Mesothelial cell of epicardium (in vitro differentiated cells): ENCODE results near the gene SNX13. TPM values are rescaled to one million over a fixed set of nuclear protein-coding genes. Genes with fewer than 3 reads are reported as not detected.

Experiments used
- DNase-seq, 2 experiments: peaks; one replicate each; pipeline ENCODE4 v3.0.0; 2021; ENCODE audit warnings: low spot score in 2 of 2; ENCODE audit not compliant: unreplicated experiment in 2 of 2
- H3K27ac Mint-ChIP-seq: 2 replicates; pipeline ENCODE4 v1.8.0; 2021; ENCODE audit warnings: mixed read lengths
- H3K27me3 Mint-ChIP-seq: 2 replicates; pipeline ENCODE4 v1.8.0; 2021; ENCODE audit warnings: low read depth, mixed read lengths
- H3K36me3 Mint-ChIP-seq: 2 replicates; pipeline ENCODE4 v1.8.0; 2021; ENCODE audit warnings: mixed read lengths
- H3K4me1 Mint-ChIP-seq: 2 replicates; pipeline ENCODE4 v1.8.0; 2021; ENCODE audit warnings: mixed read lengths
- H3K4me3 Mint-ChIP-seq: 2 replicates; pipeline ENCODE4 v1.8.0; 2021; ENCODE audit warnings: mild to moderate bottlenecking, moderate library complexity, mixed read lengths
- H3K9me3 Mint-ChIP-seq: 2 replicates; pipeline ENCODE4 v1.8.0; 2021; ENCODE audit warnings: mixed read lengths
- CTCF ChIP-seq: fragments of 200-600 bp; sonication (generic); IDR thresholded peaks from one replicate; pipeline ENCODE4 v1.5.0; 2021; ENCODE audit warnings: antibody characterized with exemption; ENCODE audit not compliant: unreplicated experiment
- total RNA-seq: library from RNA; stranded (reverse); gene quantifications from 3 replicates; pipeline ENCODE4 v1.2.1, GENCODE V29; 2021

The SNX13 gene
- total RNA-seq, 1 donor from 2014 or later, result 57.1 TPM

- Mint-ChIP-seq H3K27ac (no peak overlapping the region), H3K9me3 (no peaks in the 10 kb centered on the region), H3K4me3 (no peak overlapping the region), H3K27me3 (no peaks in the 10 kb centered on the region), H3K4me1 (peaks cover 2% of the 10 kb centered on the region), H3K36me3 (no peaks in the 10 kb centered on the region)
- no peak for DNase-seq
- no peak for TF ChIP-seq CTCF
Measured at GRCh38 chr7:17928055-17928454, 12.2 kb downstream of the SNX13 start.

- Mint-ChIP-seq H3K9me3 (peaks cover 10% of the 10 kb centered on the region), H3K27me3 (no peaks in the 10 kb centered on the region), H3K4me3 (no peak overlapping the region), H3K27ac (no peak overlapping the region), H3K4me1 (peaks cover 14% of the 10 kb centered on the region), H3K36me3 (peaks cover 19% of the 10 kb centered on the region)
- no peak for DNase-seq
- TF ChIP-seq CTCF, result no peak
Measured at GRCh38 chr7:17921857-17922416, 18.4 kb downstream of the SNX13 start.

GRCh38 chr7:17917842-17918241 lies 22.5 kb downstream of the SNX13 start:
- no peaks in the 10 kb centered on the region for H3K27me3 Mint-ChIP-seq

GRCh38 chr7:17916786-17917185 lies 23.5 kb downstream of the SNX13 start:
- no peaks in the 10 kb centered on the region for H3K27me3 Mint-ChIP-seq
- no peak for DNase-seq
- no peak for TF ChIP-seq CTCF
- no peak overlapping the region for H3K27ac Mint-ChIP-seq
- peaks cover 21% of the 10 kb centered on the region for H3K36me3 Mint-ChIP-seq
- no peak overlapping the region for H3K4me3 Mint-ChIP-seq
- peaks cover 10% of the 10 kb centered on the region for H3K9me3 Mint-ChIP-seq
- peaks cover 7% of the 10 kb centered on the region for H3K4me1 Mint-ChIP-seq

More at GRCh38 chr7:17917842-17918241, 22.5 kb downstream of the SNX13 start:
- peaks cover 10% of the 10 kb centered on the region for H3K9me3 Mint-ChIP-seq
- H3K4me1 Mint-ChIP-seq, result peaks cover 12% of the 10 kb centered on the region
- H3K36me3 Mint-ChIP-seq, result peaks cover 21% of the 10 kb centered on the region
- H3K27ac Mint-ChIP-seq, result no peak overlapping the region
- no peak for DNase-seq
- H3K4me3 Mint-ChIP-seq, result no peak overlapping the region
- TF ChIP-seq CTCF, result no peak

- H3K36me3 Mint-ChIP-seq, result peaks cover 23% of the 10 kb centered on the region
- H3K4me1 Mint-ChIP-seq, result no peaks in the 10 kb centered on the region
- peaks cover 13% of the 10 kb centered on the region for H3K9me3 Mint-ChIP-seq
- TF ChIP-seq CTCF, result no peak
- H3K27ac Mint-ChIP-seq, result no peak overlapping the region
- H3K27me3 Mint-ChIP-seq, result no peaks in the 10 kb centered on the region
- no peak for DNase-seq
- no peak overlapping the region for H3K4me3 Mint-ChIP-seq
Measured at GRCh38 chr7:17915796-17916195, 24.5 kb downstream of the SNX13 start.

- Mint-ChIP-seq H3K36me3 (peaks cover 30% of the 10 kb centered on the region), H3K9me3 (peaks cover 19% of the 10 kb centered on the region), H3K27me3 (no peaks in the 10 kb centered on the region), H3K27ac (no peak overlapping the region), H3K4me3 (no peak overlapping the region), H3K4me1 (no peaks in the 10 kb centered on the region)
- no peak for DNase-seq
- TF ChIP-seq CTCF, result no peak
Measured at GRCh38 chr7:17915168-17915567, 25.1 kb downstream of the SNX13 start.
